ENCODE results near the gene DIP2B. TPM values are rescaled to one million over a fixed set of nuclear protein-coding genes. Genes with fewer than 3 reads are reported as not detected.

The DIP2B gene
- total RNA-seq, 2 experiments from 2014 or later: 29.5 to 30.0 TPM

GRCh38 chr12:50603817-50604639 is 99.2 kb downstream of the DIP2B start:
- Mint-ChIP-seq H3K4me1 (ENCODE audit: low read depth) (peaks cover 40% of the 10 kb centered on the region), H3K36me3 (ENCODE audit: low read depth) (peaks cover 23% of the 10 kb centered on the region), H3K27ac (no peak overlapping the region), H3K27me3 (no peaks in the 10 kb centered on the region), H3K4me3 (no peak overlapping the region), H3K9me3 (no peaks in the 10 kb centered on the region)
- Histone ChIP-seq H3K4me3 (ENCODE audit: low read length) (no peak overlapping the region), H3K27ac (ENCODE audit: low read depth in 1 of 2, low read length in 2 of 2) (no peak overlapping the region), H3K36me3 (ENCODE audit: insufficient read depth, low read length) (peaks cover 2% of the 10 kb centered on the region), H3K9me3 (ENCODE audit: control insufficient read depth in 1 of 2, insufficient read depth in 1 of 2, low read length in 2 of 2) (no peaks in the 10 kb centered on the region), H3K4me1 (ENCODE audit: insufficient read depth, low read length) (no peaks in the 10 kb centered on the region), H3K27me3 (ENCODE audit: control insufficient read depth in 1 of 2, insufficient read depth in 2 of 2, low read length in 2 of 2) (no peaks in the 10 kb centered on the region)
- no peak for ATAC-seq (ENCODE audit: poor library complexity)
- CTCF ChIA-PET: no interaction called here
- DNase-seq: no peak
- intact Hi-C loops (cut with DNase I, micrococcal nuclease): no loop called here
- no peak for TF ChIP-seq CTCF (IDR thresholded peaks at IDR 0.05)
- POLR2A ChIA-PET: no interaction called here

GRCh38 chr12:50604640-50604920 is 99.8 kb downstream of the DIP2B start:
- Mint-ChIP-seq H3K27me3 (no peaks in the 10 kb centered on the region), H3K9me3 (no peaks in the 10 kb centered on the region), H3K27ac (no peak overlapping the region), H3K36me3 (ENCODE audit: low read depth) (peaks cover 27% of the 10 kb centered on the region), H3K4me3 (no peak overlapping the region), H3K4me1 (ENCODE audit: low read depth) (peaks cover 41% of the 10 kb centered on the region)
- Histone ChIP-seq H3K4me1 (ENCODE audit: insufficient read depth, low read length) (no peaks in the 10 kb centered on the region), H3K9me3 (ENCODE audit: control insufficient read depth in 1 of 2, insufficient read depth in 1 of 2, low read length in 2 of 2) (no peaks in the 10 kb centered on the region), H3K27me3 (ENCODE audit: control insufficient read depth in 1 of 2, insufficient read depth in 2 of 2, low read length in 2 of 2) (no peaks in the 10 kb centered on the region), H3K36me3 (ENCODE audit: insufficient read depth, low read length) (peaks cover 2% of the 10 kb centered on the region), H3K27ac (ENCODE audit: low read depth in 1 of 2, low read length in 2 of 2) (no peak overlapping the region), H3K4me3 (ENCODE audit: low read length) (no peak overlapping the region)
- CTCF ChIA-PET: no interaction called here
- DNase-seq (no peak), ATAC-seq (ENCODE audit: poor library complexity) (no peak)
- intact Hi-C loops (cut with DNase I, micrococcal nuclease): no loop called here
- TF ChIP-seq CTCF (IDR thresholded peaks at IDR 0.05): no peak
- POLR2A ChIA-PET: no interaction called here

GRCh38 chr12:50606675-50607375 is 102.0 kb downstream of the DIP2B start:
- no peak overlapping the region for H3K4me3 ChIP-seq (ENCODE audit: low read length)
- Mint-ChIP-seq H3K9me3 (no peaks in the 10 kb centered on the region), H3K4me3 (no peak overlapping the region), H3K4me1 (ENCODE audit: low read depth) (peaks cover 28% of the 10 kb centered on the region), H3K27me3 (no peaks in the 10 kb centered on the region), H3K27ac (no peak overlapping the region), H3K36me3 (ENCODE audit: low read depth) (peaks cover 30% of the 10 kb centered on the region)
- no peak for ATAC-seq (ENCODE audit: poor library complexity)
- H3K4me1 ChIP-seq (ENCODE audit: insufficient read depth, low read length): no peaks in the 10 kb centered on the region
- DNase-seq: no peak
- intact Hi-C loops (cut with DNase I, micrococcal nuclease): no loop called here
- no peak overlapping the region for H3K27ac ChIP-seq (ENCODE audit: low read depth in 1 of 2, low read length in 2 of 2)
- peaks cover 2% of the 10 kb centered on the region for H3K36me3 ChIP-seq (ENCODE audit: insufficient read depth, low read length)
- no peaks in the 10 kb centered on the region for H3K27me3 ChIP-seq (ENCODE audit: control insufficient read depth in 1 of 2, insufficient read depth in 2 of 2, low read length in 2 of 2)
- no peak for TF ChIP-seq CTCF (IDR thresholded peaks at IDR 0.05)
- CTCF ChIA-PET: interaction anchor here (2.0 kb wide), 1 partner anchor 102 kb away, joined by 5 read pairs; the partner anchor contains the start of gene DIP2B
- POLR2A ChIA-PET: no interaction called here
- no peaks in the 10 kb centered on the region for H3K9me3 ChIP-seq (ENCODE audit: control insufficient read depth in 1 of 2, insufficient read depth in 1 of 2, low read length in 2 of 2)

All from CD4-positive, alpha-beta T cell (primary cell).